T-helper 17 cell (primary cell): Measurements from ENCODE around the gene GMEB2. TPM values are rescaled to one million over a fixed set of nuclear protein-coding genes. Genes with fewer than 3 reads are reported as not detected.
"Not testable (repeated sequence)": the region's sequence is repeated elsewhere in the genome, so short reads cannot be mapped to it uniquely, and the experiment has no call there.

Experiments used
- ATAC-seq: fragments of 150-1000 bp; cut with Tn5 transposase; 2 replicates; pipeline ENCODE4 v1.10.0; 2021; ENCODE audit warnings: mild to moderate bottlenecking, moderate library complexity
- DNase-seq, 3 donors: peaks; one replicate each; pipeline versions ENCODE4 v3.0.0 to v3.0.0-alpha.2; 2020 to 2021
- H3K9me3 ChIP-seq: one replicate; pipeline ENCODE4 v1.7.0; 2013; ENCODE audit warnings: low read length, mild to moderate bottlenecking; ENCODE audit not compliant: control insufficient read depth, poor library complexity, severe bottlenecking
- H3K27ac Mint-ChIP-seq: one replicate; pipeline ENCODE4 v1.8.0; 2022; ENCODE audit warnings: mild to moderate bottlenecking, moderate library complexity, mixed read lengths
- H3K27me3 Mint-ChIP-seq: one replicate; pipeline ENCODE4 v1.8.0; 2022; ENCODE audit warnings: mixed read lengths
- H3K36me3 Mint-ChIP-seq: one replicate; pipeline ENCODE4 v1.8.0; 2022; ENCODE audit warnings: low read depth, mixed read lengths
- H3K4me1 Mint-ChIP-seq: one replicate; pipeline ENCODE4 v1.8.0; 2022; ENCODE audit warnings: mild to moderate bottlenecking, mixed read lengths
- H3K4me3 Mint-ChIP-seq: one replicate; pipeline ENCODE4 v1.8.0; 2022; ENCODE audit warnings: mild to moderate bottlenecking, moderate library complexity, mixed read lengths
- total RNA-seq, 4 donors: library from RNA in 2 of 4; stranded (reverse) in 2 of 4; gene quantifications; one replicate each; pipeline ENCODE4 v1.2.3 and lab custom pipeline; 2022 to 2026

GMEB2 gene
- total RNA-seq, 2 donors from 2014 or later, result 17.3 to 21.0 TPM

DNA sequence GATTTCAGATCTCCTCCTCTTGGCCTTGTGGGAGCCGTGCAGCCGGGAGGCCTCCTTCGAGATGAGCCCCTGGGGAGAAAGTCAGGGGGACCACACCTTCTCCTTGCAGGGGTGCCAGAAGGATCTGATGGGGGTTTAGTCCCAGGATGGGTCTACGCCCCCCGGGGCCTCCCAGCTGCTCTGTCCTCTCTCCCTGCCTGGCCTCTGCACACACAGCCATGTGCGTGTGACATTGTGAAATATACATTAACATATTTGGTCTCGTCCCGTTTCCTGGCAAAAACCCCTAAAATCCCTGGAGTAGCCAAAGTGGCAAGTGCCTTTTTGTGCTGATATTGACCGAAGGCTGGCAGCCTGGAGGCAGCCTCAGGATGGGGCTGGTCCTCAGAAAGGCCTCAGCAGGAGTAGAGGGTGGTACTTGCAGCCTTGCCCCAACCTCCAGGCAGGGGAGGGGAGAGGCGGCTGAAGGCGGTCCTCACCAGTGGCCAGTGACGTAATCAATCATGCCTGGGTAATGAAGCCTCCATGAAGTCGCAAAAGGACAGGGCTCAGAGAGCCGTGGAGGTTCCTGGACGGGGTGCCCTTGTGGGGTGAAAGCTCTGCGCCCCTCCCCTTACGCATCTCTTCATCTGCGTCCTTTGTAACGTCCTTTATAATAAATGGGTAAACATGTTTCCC lies 47.7 kb downstream of the GMEB2 start:
- Mint-ChIP-seq H3K4me1 (peaks cover 2% of the 10 kb centered on the region), H3K4me3 (no peak overlapping the region), H3K27ac (no peak overlapping the region), H3K36me3 (no peaks in the 10 kb centered on the region), H3K27me3 (peaks cover 4% of the 10 kb centered on the region)
- DNase-seq (no peak), ATAC-seq (no peak)
- H3K9me3 ChIP-seq, result no peaks in the 10 kb centered on the region

DNA sequence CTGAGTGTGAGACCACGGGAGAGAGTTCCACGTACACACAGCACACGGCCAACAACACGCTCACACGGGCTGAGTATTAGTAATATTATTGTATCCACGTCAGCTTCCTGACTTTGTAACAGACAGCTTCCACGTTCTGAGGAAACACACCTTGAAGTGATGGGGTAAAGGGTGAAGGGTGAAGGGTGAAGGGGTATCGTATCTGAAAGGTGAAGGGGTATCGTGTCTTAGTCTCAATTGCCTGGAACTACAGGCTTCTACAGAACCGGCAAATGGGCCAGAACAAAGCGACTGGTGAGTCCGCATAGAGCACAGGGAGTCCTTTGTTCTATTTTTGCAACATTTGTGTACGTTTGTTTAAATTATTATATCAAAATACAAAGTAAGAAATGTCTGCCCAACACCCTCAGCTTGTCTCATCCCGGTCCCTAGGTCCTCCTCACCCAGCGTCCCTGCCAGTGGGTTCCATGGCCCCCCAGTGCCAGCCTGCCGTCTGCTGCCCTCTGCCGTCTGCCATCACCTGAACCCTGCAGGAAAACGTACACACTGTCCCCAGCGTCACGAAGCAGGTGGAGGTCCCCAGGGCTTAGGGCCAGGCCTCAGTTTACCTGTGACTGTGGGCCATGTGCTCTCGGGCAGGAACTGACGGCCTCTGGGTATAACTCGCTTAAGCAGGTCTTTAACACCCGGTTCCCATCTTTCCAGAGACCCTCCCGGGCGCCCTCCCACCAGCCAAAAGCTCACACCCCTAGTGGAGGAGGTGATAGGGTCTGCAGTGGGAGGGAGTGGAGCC lies 48.5 kb downstream of the GMEB2 start:
- no peak overlapping the region for H3K27ac Mint-ChIP-seq
- H3K4me3 Mint-ChIP-seq, result no peak overlapping the region
- H3K27me3 Mint-ChIP-seq, result peaks cover 4% of the 10 kb centered on the region
- DNase-seq, result no peak
- no peak for ATAC-seq
- no peaks in the 10 kb centered on the region for H3K9me3 ChIP-seq
- H3K36me3 Mint-ChIP-seq, result no peaks in the 10 kb centered on the region
- no peaks in the 10 kb centered on the region for H3K4me1 Mint-ChIP-seq

DNA sequence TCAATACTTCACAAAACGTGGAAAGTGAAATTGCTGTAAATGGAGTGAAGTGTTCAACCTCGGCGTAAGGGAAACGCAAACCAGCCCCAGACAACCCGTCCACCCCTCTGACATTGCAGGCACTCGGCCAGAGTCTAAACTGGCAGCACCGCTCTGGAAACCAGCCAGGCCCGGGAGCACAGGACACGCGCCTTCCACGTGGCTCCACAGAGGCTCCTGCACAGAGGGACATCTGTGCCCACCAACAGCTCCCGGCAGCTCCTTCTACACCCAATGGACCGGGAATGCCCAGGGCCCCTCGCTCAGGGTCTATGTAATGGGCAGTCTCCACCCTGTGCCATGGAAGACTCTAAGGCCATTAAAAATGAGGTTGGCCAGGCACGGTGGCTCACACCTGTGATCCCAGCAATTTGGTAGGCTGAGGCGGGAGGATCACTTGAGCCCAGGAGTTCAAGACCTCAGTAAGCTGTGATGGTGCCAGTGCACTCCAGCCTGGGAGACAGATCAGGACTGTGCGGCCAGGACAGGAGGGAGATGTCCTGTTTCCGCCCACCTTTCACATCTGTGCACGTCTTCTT lies 49.5 kb downstream of the GMEB2 start:
- ATAC-seq, result no peak
- H3K4me1 Mint-ChIP-seq, result no peaks in the 10 kb centered on the region
- H3K27me3 Mint-ChIP-seq, result peaks cover 4% of the 10 kb centered on the region
- H3K27ac Mint-ChIP-seq, result no peak overlapping the region
- DNase-seq, result no peak
- H3K36me3 Mint-ChIP-seq, result no peaks in the 10 kb centered on the region
- no peak overlapping the region for H3K4me3 Mint-ChIP-seq
- no peaks in the 10 kb centered on the region for H3K9me3 ChIP-seq

- no peaks in the 10 kb centered on the region for H3K9me3 ChIP-seq
- no peak overlapping the region for H3K27ac Mint-ChIP-seq
- DNase-seq (no peak), ATAC-seq (no peak)
- no peaks in the 10 kb centered on the region for H3K4me1 Mint-ChIP-seq
- peaks cover 4% of the 10 kb centered on the region for H3K27me3 Mint-ChIP-seq
- no peaks in the 10 kb centered on the region for H3K36me3 Mint-ChIP-seq
- H3K4me3 Mint-ChIP-seq, result peak overlapping the region; percentile 66
Measured at GRCh38 chr20:63576311-63576710, 50.6 kb downstream of the GMEB2 start.

DNA sequence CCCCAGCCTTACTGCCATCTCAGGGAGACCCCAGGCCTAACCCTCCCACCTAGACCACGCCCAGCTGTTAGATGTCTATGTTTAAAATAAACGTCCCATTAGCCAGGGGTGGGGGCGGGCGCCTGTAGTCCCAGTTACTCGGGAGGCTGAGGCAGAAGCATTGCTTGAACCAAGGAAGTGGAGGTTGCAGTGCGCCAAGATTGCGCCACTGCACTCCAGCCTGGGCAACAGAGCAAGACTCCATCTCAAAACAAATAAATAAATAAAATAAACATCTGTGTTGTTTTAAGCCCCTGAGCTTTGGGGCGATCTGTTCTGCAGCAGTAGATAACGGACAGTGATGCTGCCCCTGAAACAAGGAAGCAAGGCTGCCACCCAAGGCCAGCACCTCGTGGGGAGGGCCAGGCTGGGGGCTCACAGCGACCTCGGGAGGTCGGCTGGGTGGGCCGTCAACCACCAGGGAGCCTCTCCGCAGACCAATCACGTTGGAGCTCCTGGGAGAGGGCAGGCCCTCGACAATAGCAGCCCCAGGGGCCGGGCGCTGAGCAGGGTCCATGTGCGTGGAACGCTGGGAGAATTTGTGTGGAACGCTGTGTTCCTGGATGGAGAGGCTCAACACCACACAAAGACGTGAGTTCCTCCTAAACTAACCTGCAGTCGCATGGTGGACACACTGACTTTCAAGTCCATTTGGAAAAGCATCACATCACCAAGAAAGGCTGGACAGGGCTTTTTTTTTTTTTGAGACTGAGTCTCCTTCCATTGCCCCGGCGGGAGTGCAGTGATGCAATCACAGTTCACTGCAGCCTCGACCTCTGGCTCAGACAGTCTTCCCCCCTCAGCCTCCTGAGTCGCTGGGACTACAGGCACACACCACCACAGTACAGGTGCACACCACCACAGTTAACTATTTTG lies 51.8 kb downstream of the GMEB2 start:
- Mint-ChIP-seq H3K4me3 (peak overlapping the region; percentile 87), H3K27me3 (peaks cover 4% of the 10 kb centered on the region), H3K27ac (no peak overlapping the region), H3K4me1 (no peaks in the 10 kb centered on the region), H3K36me3 (no peaks in the 10 kb centered on the region)
- no peak for DNase-seq
- no peaks in the 10 kb centered on the region for H3K9me3 ChIP-seq
- no peak for ATAC-seq

- peak; percentile 93 for ATAC-seq
- peak; percentile 54 to 66 (median 60) for DNase-seq
- Mint-ChIP-seq H3K4me3 (peak within 1 kb of the TSS; percentile 87), H3K36me3 (no peaks in the 10 kb centered on the region), H3K27ac (no peak within 1 kb of the TSS), H3K4me1 (peaks cover 2% of the 10 kb centered on the region), H3K27me3 (peaks cover 4% of the 10 kb centered on the region)
- H3K9me3 ChIP-seq, result no peaks in the 10 kb centered on the region
Measured at GRCh38 chr20:63574156-63574828, 52.6 kb downstream of the GMEB2 start, which contains the start of gene HELZ2. HELZ2 (minus strand) TSS chr20:63574239; CDS start chr20:63572385, 1,854 bp downstream.

- ATAC-seq (peak; percentile 26), DNase-seq (no peak)
- H3K9me3 ChIP-seq, result no peaks in the 10 kb centered on the region
- Mint-ChIP-seq H3K4me3 (peak overlapping the region; percentile 87), H3K36me3 (no peaks in the 10 kb centered on the region), H3K27ac (no peak overlapping the region), H3K27me3 (peaks cover 4% of the 10 kb centered on the region), H3K4me1 (peaks cover 5% of the 10 kb centered on the region)
Measured at GRCh38 chr20:63573647-63574131, 53.2 kb downstream of the GMEB2 start.

DNA sequence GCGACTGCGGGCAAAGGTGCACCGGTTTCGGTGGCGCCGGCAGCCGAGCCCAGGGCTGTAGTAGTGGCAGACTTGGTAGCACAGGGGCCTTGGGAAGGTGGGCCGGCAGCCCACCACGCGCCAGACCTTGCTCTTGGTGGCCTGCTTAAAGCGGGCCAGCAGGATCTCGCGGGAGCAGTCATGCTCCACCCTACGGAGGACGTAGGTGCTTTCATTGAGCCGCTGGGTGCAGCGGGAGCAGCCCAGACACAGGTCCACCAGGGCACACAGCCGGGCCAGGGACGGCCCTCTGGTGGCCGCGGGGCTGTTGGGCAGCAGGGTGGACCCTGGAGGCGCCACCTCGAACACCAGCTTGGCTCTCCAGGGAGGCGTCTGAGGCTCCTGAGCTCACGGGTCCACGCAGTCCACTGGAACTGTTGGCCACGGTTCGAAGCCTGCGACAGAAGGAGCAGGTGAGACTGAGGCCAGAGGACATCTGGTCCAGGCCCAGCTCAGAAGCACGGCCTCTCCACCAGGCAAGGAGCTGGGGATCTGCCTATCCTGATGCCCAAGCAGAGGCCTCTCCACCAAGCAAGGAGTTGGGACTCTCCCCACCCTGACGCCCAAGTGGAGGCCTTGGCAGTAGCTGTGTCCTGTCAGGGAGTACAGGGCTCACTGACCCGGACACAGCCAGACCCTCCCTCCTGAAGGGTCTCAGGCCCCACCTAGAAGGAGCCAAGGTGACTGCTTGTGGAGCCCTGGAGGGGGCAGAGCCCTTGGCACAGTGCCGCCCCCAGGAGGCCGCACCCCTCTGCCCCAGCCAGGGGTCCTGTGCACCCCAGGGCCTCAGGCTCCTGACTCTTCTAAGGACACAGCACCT lies 53.9 kb downstream of the GMEB2 start:
- ATAC-seq (no peak), DNase-seq (peak in 1 of 3 donors; percentile 10)
- no peaks in the 10 kb centered on the region for H3K36me3 Mint-ChIP-seq
- peaks cover 6% of the 10 kb centered on the region for H3K4me1 Mint-ChIP-seq
- H3K4me3 Mint-ChIP-seq, result peak overlapping the region; percentile 87
- H3K27me3 Mint-ChIP-seq, result peaks cover 4% of the 10 kb centered on the region
- H3K27ac Mint-ChIP-seq, result no peak overlapping the region
- H3K9me3 ChIP-seq, result no peaks in the 10 kb centered on the region

GRCh38 chr20:63572071-63572787 lies 54.7 kb downstream of the GMEB2 start:
- H3K4me3 Mint-ChIP-seq, result no peak overlapping the region
- H3K36me3 Mint-ChIP-seq, result no peaks in the 10 kb centered on the region
- no peaks in the 10 kb centered on the region for H3K9me3 ChIP-seq
- H3K27me3 Mint-ChIP-seq, result peaks cover 4% of the 10 kb centered on the region
- peaks cover 11% of the 10 kb centered on the region for H3K4me1 Mint-ChIP-seq
- H3K27ac Mint-ChIP-seq, result no peak overlapping the region
- DNase-seq (peak in 1 of 3 donors; percentile 6), ATAC-seq (no peak)

- not testable (repeated sequence) for H3K36me3 Mint-ChIP-seq, H3K27me3 Mint-ChIP-seq, ATAC-seq, H3K9me3 ChIP-seq, DNase-seq, H3K4me3 Mint-ChIP-seq, H3K27ac Mint-ChIP-seq
- H3K4me1 Mint-ChIP-seq, result peaks cover 15% of the 10 kb centered on the region
Measured at GRCh38 chr20:63571087-63571478, 55.8 kb downstream of the GMEB2 start.
